GM21786 (cell line): Measurements from ENCODE around the gene EPAS1.
"Not testable (repeated sequence)": the region's sequence is repeated elsewhere in the genome, so short reads cannot be mapped to it uniquely, and the experiment has no call there.

ENCODE experiments used
- ATAC-seq: cut with Tn5 transposase; IDR thresholded peaks from one replicate; pipeline ENCODE4 v1.9.1; 2021; ENCODE audit not compliant: unreplicated experiment

The EPAS1 gene

GRCh38 chr2:46394649-46395510 is 97.7 kb downstream of the EPAS1 start:
- no peak for ATAC-seq

- ATAC-seq: not testable (repeated sequence)
Measured at GRCh38 chr2:46395730-46396129, 98.5 kb downstream of the EPAS1 start.

- no peak for ATAC-seq
Measured at GRCh38 chr2:46400016-46400415, 102.8 kb downstream of the EPAS1 start.

GRCh38 chr2:46402874-46403273 is 105.7 kb downstream of the EPAS1 start:
- ATAC-seq: no peak

- no peak for ATAC-seq
Measured at GRCh38 chr2:46404181-46404759, 107.1 kb downstream of the EPAS1 start.

GRCh38 chr2:46407852-46408455 is 110.7 kb downstream of the EPAS1 start:
- ATAC-seq: no peak

GRCh38 chr2:46409756-46410155 is 112.5 kb downstream of the EPAS1 start:
- ATAC-seq: no peak

GRCh38 chr2:46410273-46411244 is 113.4 kb downstream of the EPAS1 start:
- no peak for ATAC-seq

GRCh38 chr2:46411245-46411641 is 114.0 kb downstream of the EPAS1 start:
- no peak for ATAC-seq

- ATAC-seq: no peak
Measured at GRCh38 chr2:46411985-46412384, 114.8 kb downstream of the EPAS1 start.

GRCh38 chr2:46413111-46413510 is 115.9 kb downstream of the EPAS1 start:
- no peak for ATAC-seq

GRCh38 chr2:46413631-46414030 is 116.4 kb downstream of the EPAS1 start:
- no peak for ATAC-seq

- ATAC-seq: no peak
Measured at GRCh38 chr2:46414701-46415100, 117.5 kb downstream of the EPAS1 start.

GRCh38 chr2:46416280-46416679 is 119.1 kb downstream of the EPAS1 start:
- no peak for ATAC-seq

- no peak for ATAC-seq
Measured at GRCh38 chr2:46416739-46417403, 119.7 kb downstream of the EPAS1 start.

- ATAC-seq: no peak
Measured at GRCh38 chr2:46420945-46421344, 123.7 kb downstream of the EPAS1 start.

GRCh38 chr2:46421361-46421760 is 124.2 kb downstream of the EPAS1 start:
- no peak for ATAC-seq

GRCh38 chr2:46422717-46423394 is 125.6 kb downstream of the EPAS1 start:
- no peak for ATAC-seq

GRCh38 chr2:46424937-46425336 is 127.7 kb downstream of the EPAS1 start:
- no peak for ATAC-seq

GRCh38 chr2:46428911-46429436 is 131.8 kb downstream of the EPAS1 start:
- no peak for ATAC-seq
